ENCODE measurements around the gene HAO1. TPM values are rescaled to one million over a fixed set of nuclear protein-coding genes. Genes with fewer than 3 reads are reported as not detected.

The HAO1 gene
- total and polyA plus RNA-seq, 10 donors: not detected

DNA sequence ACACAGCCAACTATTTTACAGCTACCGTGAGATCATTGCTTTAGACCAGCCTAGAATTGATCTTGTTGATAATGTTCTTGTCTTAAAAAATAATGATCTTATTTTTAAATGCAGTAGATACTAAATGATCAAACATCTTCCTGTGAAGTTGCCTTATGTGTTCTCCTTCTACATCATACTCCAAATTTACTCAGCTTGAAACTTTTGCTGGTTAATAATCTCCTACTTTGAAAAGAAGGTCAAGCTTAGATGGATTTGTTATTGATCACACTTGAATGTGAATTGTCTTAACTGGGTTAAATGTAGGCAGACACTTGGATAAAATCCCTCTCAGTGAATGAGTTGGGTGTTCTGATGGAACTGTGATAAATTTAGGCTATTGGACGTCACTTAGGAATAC is 91.9 kb downstream of the HAO1 start:
- intact Hi-C loops (cut with DNase I; ENCODE audit: low total_unique reads): no loop called here
- no peak overlapping the region for H3K4me3 ChIP-seq
- WGBS, 5 donors: 89 to 96% (median 90%) methylated on average over 2 of the region's 2 CpGs
- no peak overlapping the region for H3K27ac ChIP-seq
- TF ChIP-seq POLR2A (IDR thresholded peaks at IDR 0.05): no peak
- TF ChIP-seq, protein P1, sequence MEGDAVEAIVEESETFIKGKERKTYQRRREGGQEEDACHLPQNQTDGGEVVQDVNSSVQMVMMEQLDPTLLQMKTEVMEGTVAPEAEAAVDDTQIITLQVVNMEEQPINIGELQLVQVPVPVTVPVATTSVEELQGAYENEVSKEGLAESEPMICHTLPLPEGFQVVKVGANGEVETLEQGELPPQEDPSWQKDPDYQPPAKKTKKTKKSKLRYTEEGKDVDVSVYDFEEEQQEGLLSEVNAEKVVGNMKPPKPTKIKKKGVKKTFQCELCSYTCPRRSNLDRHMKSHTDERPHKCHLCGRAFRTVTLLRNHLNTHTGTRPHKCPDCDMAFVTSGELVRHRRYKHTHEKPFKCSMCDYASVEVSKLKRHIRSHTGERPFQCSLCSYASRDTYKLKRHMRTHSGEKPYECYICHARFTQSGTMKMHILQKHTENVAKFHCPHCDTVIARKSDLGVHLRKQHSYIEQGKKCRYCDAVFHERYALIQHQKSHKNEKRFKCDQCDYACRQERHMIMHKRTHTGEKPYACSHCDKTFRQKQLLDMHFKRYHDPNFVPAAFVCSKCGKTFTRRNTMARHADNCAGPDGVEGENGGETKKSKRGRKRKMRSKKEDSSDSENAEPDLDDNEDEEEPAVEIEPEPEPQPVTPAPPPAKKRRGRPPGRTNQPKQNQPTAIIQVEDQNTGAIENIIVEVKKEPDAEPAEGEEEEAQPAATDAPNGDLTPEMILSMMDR (IDR thresholded peaks at IDR 0.05 in 8 of 11, conservative IDR thresholded peaks at IDR 0.05 in 3 of 11): no peak
- no peak for TF ChIP-seq POLR2AphosphoS5 (IDR thresholded peaks at IDR 0.05)
- no peaks in the 10 kb centered on the region for H3K4me1 ChIP-seq
- no peaks in the 10 kb centered on the region for H3K36me3 ChIP-seq
- H3K9me3 ChIP-seq: no peaks in the 10 kb centered on the region
- no peaks in the 10 kb centered on the region for H3K27me3 ChIP-seq (replicated peaks in 1 of 7)
- no peak for DNase-seq

DNA sequence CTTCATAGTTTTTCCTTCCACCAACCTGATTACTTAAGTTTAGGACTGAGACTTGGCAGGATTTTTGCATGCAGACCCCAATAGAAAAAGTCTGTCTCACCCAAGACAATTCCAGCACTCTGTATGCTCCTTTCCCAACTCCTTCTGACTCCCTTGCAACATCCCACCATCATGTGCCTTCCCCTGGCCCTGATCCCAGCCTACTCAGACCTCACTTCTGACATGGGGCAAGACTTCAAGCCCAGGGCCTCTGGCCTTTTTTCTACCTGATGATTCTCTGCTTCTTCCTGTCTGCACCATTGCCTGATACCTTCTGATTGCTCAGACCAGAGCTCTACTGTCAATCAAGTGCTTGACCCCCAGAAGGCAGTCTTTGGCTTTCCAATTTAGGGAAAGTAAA is 96.6 kb downstream of the HAO1 start:
- Histone ChIP-seq H3K4me1 (no peaks in the 10 kb centered on the region), H3K9me3 (no peaks in the 10 kb centered on the region), H3K27ac (no peak overlapping the region), H3K4me3 (no peak overlapping the region), H3K27me3 (replicated peaks in 1 of 7) (no peaks in the 10 kb centered on the region), H3K36me3 (no peaks in the 10 kb centered on the region)
- TF ChIP-seq POLR2A (IDR thresholded peaks at IDR 0.05) (no peak), POLR2AphosphoS5 (IDR thresholded peaks at IDR 0.05) (no peak)
- TF ChIP-seq, protein P1 (IDR thresholded peaks at IDR 0.05 in 8 of 11, conservative IDR thresholded peaks at IDR 0.05 in 3 of 11): no peak
- intact Hi-C loops (cut with DNase I; ENCODE audit: low total_unique reads): no loop called here
- no peak for DNase-seq

DNA sequence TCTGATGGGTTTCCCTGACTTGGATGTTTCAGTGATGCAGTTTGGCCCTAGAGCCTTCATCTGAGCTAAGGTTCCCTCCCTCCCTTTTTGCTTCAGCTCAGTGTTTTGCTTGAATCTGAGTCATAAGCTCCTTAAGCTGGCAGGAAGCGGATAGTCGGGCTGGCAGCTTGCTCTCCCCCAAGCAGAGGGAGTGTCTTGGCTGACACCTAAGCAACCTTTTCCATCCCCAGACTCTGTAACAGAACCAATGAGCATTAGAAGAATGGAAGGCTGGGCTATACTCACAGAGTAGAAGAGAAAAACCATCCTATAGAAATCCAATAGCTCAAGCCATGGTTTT is 98.3 kb downstream of the HAO1 start:
- 57 to 65% (median 63%) methylated on average over 2 of the region's 2 CpGs for WGBS, 5 donors
- no peaks in the 10 kb centered on the region for H3K4me1 ChIP-seq
- no peaks in the 10 kb centered on the region for H3K9me3 ChIP-seq
- intact Hi-C loops (cut with DNase I; ENCODE audit: low total_unique reads): no loop called here
- no peak overlapping the region for H3K4me3 ChIP-seq
- H3K27ac ChIP-seq: no peak overlapping the region
- no peaks in the 10 kb centered on the region for H3K27me3 ChIP-seq (replicated peaks in 1 of 7)
- TF ChIP-seq, protein P1 (IDR thresholded peaks at IDR 0.05 in 8 of 11, conservative IDR thresholded peaks at IDR 0.05 in 3 of 11): no peak
- no peak for TF ChIP-seq POLR2AphosphoS5 (IDR thresholded peaks at IDR 0.05)
- no peak for TF ChIP-seq POLR2A (IDR thresholded peaks at IDR 0.05)
- no peaks in the 10 kb centered on the region for H3K36me3 ChIP-seq
- no peak for DNase-seq

DNA sequence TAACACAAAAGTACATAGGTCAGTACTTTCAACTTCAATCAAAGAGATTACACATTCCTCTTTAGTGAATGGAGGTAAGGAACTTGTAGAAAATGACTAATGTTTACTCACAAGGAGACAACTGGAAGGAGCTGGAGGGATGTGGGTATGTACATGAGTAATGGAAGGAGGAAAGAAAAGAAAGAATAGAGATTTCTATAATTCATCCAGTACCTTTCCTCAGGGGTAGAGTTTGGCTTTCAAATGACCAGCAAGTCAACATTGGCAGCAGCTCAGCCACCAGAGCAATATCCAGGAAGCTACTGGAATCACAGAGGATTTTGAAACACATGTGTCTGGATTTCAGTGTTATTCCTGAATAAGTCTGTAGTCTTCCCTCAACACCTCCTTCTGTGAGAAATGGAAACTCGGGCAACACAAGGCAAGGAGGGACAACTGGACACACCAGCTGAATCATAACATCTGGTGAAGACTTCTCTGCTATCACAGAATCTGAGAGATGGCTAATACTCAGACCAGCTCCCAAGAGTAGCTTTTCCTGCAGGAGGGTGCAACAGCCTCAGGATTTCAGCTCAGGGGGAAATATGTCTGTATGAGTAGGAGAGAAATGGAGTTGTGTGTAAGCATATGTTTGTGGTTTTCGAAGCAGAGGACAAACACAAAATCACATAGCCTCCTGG is 98.8 kb downstream of the HAO1 start:
- 66 to 96% (median 78%) methylated on average over 2 of the region's 2 CpGs for WGBS, 5 donors
- no peaks in the 10 kb centered on the region for H3K36me3 ChIP-seq
- H3K27me3 ChIP-seq (replicated peaks in 1 of 7): no peaks in the 10 kb centered on the region
- intact Hi-C loops (cut with DNase I; ENCODE audit: low total_unique reads): no loop called here
- TF ChIP-seq, protein P1 (IDR thresholded peaks at IDR 0.05 in 8 of 11, conservative IDR thresholded peaks at IDR 0.05 in 3 of 11): no peak
- no peak for TF ChIP-seq POLR2A (IDR thresholded peaks at IDR 0.05)
- TF ChIP-seq POLR2AphosphoS5 (IDR thresholded peaks at IDR 0.05): no peak
- no peak overlapping the region for H3K4me3 ChIP-seq
- no peaks in the 10 kb centered on the region for H3K4me1 ChIP-seq
- no peaks in the 10 kb centered on the region for H3K9me3 ChIP-seq
- no peak for DNase-seq
- no peak overlapping the region for H3K27ac ChIP-seq
